ENCODE results near the gene CTDP1. TPM values are rescaled to one million over a fixed set of nuclear protein-coding genes. Genes with fewer than 3 reads are reported as not detected.

Gene CTDP1
- total and polyA plus RNA-seq, 2 donors = 10.1 to 16.0 TPM

DNA sequence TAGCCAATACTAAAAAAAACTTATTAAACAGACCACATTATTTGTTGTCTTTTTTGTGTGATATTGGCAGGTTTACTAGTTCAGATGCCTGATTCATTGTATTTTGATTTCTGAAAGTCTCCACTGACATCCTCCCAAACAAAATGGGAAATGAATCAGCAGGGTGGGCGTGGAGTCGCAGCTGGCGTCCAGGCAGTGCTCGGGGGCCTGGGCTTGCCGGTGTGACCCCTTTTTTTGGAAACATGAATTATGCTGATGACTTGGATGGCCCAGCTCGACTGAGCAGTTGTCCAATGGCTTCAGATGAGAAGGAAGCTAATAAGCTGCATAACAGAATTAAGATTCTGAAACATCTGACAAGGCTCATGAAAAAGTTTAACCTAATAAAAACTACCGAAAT, 116.4 kb downstream of the CTDP1 start:
- 43% methylated on average over 7 of the region's 7 CpGs for WGBS
- no peak overlapping the region for H3K27ac ChIP-seq (ENCODE audit: low read depth)
- DNase-seq (ENCODE audit: extremely low spot score) = no peak
- H3K4me1 ChIP-seq (ENCODE audit: insufficient read depth) = no peaks in the 10 kb centered on the region
- no peaks in the 10 kb centered on the region for H3K36me3 ChIP-seq (ENCODE audit: insufficient read depth)
- no peak overlapping the region for H3K4me3 ChIP-seq (ENCODE audit: low read depth, low read length)

DNA sequence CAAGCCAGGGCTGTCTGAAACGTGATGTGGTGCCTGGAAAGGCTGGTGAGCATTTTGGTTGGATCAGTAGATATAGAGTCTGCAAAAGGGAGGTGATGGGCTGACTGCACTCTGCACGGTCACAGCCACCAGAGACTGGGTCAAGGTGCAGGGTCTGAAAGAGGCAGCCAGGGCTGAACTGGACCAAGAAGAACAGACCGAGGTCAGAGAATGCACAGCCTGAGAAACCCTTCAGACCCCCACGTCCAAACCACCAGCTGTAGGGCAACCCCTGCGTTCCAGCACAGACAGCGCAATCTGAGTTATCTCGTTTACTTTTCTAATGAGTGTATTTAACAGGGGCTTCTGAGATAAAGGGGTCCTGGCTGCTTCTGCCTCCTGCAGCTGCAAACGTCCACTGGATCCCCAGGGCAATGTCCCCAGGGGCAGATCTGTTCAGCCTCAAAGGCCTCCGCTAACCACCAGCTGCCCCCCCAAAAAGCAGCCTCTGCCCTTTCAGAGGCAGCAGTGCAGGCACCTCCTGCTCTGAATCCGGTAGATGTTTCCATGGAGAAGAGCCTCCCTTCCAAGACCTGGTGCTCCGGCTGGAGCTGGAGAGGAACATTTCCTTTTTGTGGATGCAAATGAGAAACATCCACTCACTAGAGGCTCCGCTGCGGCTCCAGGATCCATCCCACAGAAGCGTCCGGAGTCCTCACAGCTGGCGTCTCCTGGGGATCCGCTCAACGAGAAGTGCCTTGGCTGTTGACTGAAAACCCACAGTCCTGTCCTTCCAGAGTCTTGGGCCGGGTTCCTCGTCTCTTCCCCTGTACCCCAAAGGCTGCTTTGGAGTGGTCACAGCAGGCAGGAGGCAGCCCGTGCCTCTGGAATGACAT, 117.2 kb downstream of the CTDP1 start:
- Histone ChIP-seq H3K36me3 (ENCODE audit: insufficient read depth) (no peaks in the 10 kb centered on the region), H3K4me3 (ENCODE audit: low read depth, low read length) (no peak overlapping the region), H3K4me1 (ENCODE audit: insufficient read depth) (no peaks in the 10 kb centered on the region), H3K27ac (ENCODE audit: low read depth) (no peak overlapping the region)
- no peak for DNase-seq (ENCODE audit: extremely low spot score)
- 21% methylated on average over 21 of the region's 21 CpGs for WGBS

DNA sequence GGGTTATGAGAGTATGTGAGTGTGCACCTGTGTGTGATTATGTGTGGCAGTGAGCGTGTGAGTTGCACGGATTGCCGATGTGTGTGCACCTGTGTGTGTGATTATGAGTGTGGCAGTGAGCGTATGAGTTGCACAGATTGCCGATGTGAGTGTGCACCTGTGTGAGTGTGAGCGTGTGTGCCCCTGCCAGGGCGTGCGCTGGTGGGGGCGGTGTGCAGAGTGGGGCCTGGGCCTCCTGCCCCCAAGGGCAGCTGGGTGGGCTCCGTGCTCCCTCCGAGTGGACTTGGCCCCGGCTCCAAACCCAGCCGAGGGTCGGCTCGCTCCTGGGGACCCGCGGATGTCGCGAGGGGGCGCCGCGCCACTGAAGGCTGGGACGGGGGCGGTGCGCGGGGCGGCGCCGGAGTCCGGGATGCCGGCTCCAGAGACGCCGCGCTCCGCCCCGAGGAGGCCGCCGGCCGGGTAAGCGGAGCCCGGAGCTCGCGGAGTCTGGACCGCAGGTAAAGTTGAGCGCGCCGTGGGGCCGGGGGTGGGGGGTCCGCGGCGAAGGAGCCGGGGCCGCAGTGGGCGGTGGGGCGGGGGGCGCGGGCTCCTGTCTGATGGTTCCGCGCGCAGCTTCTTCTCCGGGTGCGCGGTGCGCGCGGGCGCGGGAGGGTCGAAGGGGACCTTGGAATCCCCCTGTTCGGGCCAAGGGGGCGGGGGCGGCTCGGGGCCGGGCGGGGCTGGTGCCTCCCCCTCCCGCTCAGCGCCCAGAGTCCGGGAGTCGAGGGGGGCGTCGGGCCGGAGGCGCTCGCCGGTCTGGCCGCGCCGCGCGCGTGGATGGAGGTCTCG, 118.1 kb downstream of the CTDP1 start, which contains the start of gene KCNG2:
TSS of gene KCNG2 (plus strand) at position 421 of the 828 bp plus-strand sequence. CDS start 65,730 bp downstream, outside the sequence.
- Histone ChIP-seq H3K36me3 (ENCODE audit: insufficient read depth) (no peaks in the 10 kb centered on the region), H3K27ac (ENCODE audit: low read depth) (no peak within 1 kb of the TSS), H3K4me1 (ENCODE audit: insufficient read depth) (no peaks in the 10 kb centered on the region), H3K4me3 (ENCODE audit: low read depth, low read length) (peak within 1 kb of the TSS; percentile 29)
- no peak for DNase-seq (ENCODE audit: extremely low spot score)
- 4% methylated on average over 91 of the region's 92 CpGs for WGBS

DNA sequence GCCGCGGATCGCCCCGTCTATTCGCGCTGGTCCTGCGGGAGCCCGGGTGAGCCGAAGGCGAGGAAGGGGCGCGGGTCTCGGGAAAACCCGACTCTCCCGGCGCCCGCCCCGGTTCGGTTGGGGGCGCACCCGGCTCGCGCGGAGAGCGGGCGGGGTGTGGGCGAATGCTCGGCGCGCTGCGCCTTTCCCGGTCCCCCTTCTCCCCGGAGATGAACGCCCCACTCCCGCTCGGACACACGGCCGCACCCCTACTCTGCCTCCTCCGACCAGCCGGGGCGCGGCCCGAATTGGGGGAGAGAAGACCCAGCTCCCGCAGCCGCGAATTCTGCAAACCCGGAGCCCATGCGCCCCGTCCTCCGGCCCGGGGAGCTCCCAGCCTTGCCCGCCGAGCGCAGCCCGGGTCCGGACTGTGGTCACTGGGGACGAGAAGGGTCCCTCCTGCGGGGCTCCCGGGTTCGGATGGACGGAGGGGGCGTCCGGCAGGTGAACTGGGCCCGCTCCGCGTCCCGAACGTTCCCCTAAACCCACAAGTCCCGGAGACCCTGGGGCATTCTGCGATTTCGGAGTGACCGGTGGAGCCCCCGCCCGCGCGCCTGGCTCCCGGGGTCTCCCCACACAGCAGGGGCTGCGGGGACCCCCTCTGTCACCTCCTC, 118.9 kb downstream of the CTDP1 start:
- Histone ChIP-seq H3K4me1 (ENCODE audit: insufficient read depth) (no peaks in the 10 kb centered on the region), H3K36me3 (ENCODE audit: insufficient read depth) (no peaks in the 10 kb centered on the region), H3K27ac (ENCODE audit: low read depth) (no peak overlapping the region), H3K4me3 (ENCODE audit: low read depth, low read length) (peak overlapping the region; percentile 29)
- under 1% methylated on average over 78 of the region's 78 CpGs for WGBS
- DNase-seq (ENCODE audit: extremely low spot score) = no peak

DNA sequence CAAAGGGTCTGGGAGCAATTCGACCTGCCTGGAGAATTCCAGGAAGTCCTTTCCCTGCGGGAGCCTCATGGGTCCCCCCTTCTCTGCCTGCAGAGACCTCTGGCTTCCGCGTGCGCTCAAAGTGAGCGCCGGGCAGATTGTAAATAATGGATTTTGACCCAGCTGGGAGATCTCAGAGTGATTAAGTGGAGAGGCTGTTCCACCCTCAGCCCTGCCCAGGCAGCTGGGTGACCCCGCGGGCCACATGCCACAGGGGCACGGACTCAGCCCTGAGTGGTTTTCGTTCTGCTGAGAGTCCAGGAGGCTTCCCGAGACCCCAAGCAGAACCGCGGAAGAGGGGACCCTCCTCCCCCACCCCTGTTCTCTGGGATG, 119.4 kb downstream of the CTDP1 start:
- no peaks in the 10 kb centered on the region for H3K36me3 ChIP-seq (ENCODE audit: insufficient read depth)
- H3K27ac ChIP-seq (ENCODE audit: low read depth) = no peak overlapping the region
- H3K4me3 ChIP-seq (ENCODE audit: low read depth, low read length) = no peak overlapping the region
- H3K4me1 ChIP-seq (ENCODE audit: insufficient read depth) = no peaks in the 10 kb centered on the region
- DNase-seq (ENCODE audit: extremely low spot score) = no peak
- 2% methylated on average over 14 of the region's 14 CpGs for WGBS

DNA sequence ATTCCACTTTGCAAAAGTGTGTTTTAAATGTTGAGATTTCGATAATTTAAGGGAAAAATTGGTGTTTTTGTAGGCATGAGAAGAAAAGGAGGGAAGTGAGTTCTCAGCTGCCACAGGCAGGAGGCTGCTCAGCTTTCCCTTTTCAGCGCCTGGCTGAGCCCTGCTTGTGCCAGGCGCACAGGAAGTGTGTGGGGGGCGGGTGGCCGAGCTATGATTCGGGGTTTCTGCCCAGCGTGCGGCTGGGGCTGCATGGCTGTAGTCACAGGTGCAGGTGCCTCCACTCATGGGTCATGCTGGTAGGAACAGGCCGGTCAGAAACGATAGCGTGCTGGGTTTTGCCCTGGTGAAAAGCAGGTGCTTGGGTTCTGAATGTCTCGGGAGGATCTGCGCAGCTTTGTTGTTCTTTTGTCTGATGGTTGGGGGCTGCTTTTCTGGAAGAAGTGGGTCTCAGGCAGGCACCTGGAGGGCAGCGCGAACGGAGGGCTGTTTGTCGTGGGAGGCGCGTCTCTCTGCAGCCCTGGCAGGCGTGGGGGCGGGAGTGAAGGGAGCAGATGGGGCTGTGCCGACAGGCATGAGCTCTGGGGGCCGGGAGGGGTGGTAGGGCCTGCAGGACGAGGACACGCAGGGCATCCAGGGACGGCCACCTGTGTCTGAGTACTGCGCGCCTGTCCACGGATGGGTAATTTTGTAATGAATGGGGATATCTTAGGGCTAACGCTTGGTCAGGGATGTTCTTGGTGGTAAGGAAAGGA, 120.2 kb downstream of the CTDP1 start:
- WGBS = 75% methylated on average over 30 of the region's 30 CpGs
- Histone ChIP-seq H3K4me1 (ENCODE audit: insufficient read depth) (no peaks in the 10 kb centered on the region), H3K36me3 (ENCODE audit: insufficient read depth) (no peaks in the 10 kb centered on the region), H3K27ac (ENCODE audit: low read depth) (no peak overlapping the region), H3K4me3 (ENCODE audit: low read depth, low read length) (no peak overlapping the region)
- DNase-seq (ENCODE audit: extremely low spot score) = no peak

DNA sequence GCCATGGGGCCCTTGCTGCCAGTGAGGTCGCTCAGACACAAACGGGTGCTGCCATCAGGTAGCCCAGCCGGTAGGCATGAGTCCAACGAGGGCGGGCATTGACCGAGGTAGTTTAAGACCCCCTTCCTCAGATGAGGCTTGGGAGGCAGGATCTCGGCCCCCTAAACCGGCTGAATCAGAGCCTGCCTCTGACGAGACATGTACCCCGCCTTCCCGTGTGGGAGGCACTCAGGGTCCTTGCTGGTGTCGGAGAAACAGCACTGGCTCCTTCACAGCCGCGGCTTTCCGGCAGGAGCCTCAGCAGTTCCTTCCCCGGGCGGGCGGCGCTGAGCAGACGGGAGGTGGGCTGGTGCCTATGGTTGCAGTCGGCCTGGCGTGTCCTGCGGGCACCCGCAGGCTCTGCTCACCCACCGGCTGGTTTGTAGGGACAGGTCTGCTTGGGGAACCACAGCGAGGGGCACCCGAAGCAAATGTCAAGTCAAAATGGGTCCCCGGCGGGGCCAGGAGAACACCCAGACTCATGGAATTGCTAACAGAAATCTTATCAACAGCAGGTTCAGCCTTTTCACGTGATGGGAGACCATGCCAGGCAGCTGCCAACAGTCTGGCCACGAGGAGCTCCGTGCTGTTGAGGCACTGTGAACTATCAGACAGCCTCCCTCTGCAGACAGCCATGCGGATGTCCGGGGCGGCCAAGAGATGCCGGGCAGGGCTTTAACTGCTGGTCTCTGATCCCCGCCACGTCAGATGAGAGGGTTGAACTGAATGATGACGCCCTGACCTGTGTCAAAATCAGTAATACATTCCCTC, 121.0 kb downstream of the CTDP1 start:
- Histone ChIP-seq H3K4me1 (ENCODE audit: insufficient read depth) (no peaks in the 10 kb centered on the region), H3K27ac (ENCODE audit: low read depth) (no peak overlapping the region), H3K4me3 (ENCODE audit: low read depth, low read length) (no peak overlapping the region), H3K36me3 (ENCODE audit: insufficient read depth) (no peaks in the 10 kb centered on the region)
- 89% methylated on average over 39 of the region's 39 CpGs for WGBS
- DNase-seq (ENCODE audit: extremely low spot score) = no peak

DNA sequence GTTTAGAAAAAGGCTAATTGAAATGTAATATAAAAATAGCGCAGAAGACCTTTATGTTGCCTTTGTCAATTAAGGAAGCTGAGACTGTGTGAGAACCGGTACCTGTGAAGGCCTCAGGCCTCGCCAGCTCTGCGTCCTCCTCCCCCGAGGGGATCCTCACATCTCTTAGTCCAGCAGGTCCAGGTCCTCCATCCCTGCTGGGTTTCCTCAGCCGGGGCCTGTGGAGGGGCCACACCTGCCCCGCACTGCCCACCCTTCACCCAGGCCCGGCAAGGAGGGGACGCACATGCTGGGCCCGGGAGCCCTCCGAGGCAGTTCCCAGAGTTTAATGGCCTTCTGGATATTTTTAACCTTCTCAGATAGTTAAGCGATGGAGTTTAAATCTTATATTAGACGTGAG, 121.6 kb downstream of the CTDP1 start:
- Histone ChIP-seq H3K4me3 (ENCODE audit: low read depth, low read length) (no peak overlapping the region), H3K27ac (ENCODE audit: low read depth) (no peak overlapping the region), H3K36me3 (ENCODE audit: insufficient read depth) (no peaks in the 10 kb centered on the region), H3K4me1 (ENCODE audit: insufficient read depth) (no peaks in the 10 kb centered on the region)
- 91% methylated on average over 13 of the region's 13 CpGs for WGBS
- DNase-seq (ENCODE audit: extremely low spot score) = no peak

DNA sequence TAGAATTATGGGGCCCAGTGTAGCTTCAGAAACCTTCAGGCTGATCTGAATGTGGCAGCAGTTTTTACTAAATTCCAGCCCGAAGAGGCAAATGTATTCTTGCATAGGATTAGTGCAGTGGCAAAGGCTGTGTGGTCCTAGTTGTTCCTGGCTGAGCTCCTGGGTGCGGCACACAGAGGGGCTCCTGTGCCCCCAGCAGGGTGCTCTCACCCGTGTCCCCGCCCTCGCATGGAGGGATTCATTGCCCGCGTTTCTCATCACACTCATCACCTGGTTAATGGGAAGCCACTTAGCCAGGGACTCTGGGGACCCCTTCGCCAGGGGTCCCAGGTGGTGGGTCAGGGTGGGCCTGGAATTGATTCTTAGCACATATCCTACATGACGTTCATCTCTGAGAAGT, 122.0 kb downstream of the CTDP1 start:
- no peak for DNase-seq (ENCODE audit: extremely low spot score)
- WGBS = 84% methylated on average over 9 of the region's 9 CpGs
- H3K4me3 ChIP-seq (ENCODE audit: low read depth, low read length) = no peak overlapping the region
- no peaks in the 10 kb centered on the region for H3K36me3 ChIP-seq (ENCODE audit: insufficient read depth)
- H3K27ac ChIP-seq (ENCODE audit: low read depth) = no peak overlapping the region
- no peaks in the 10 kb centered on the region for H3K4me1 ChIP-seq (ENCODE audit: insufficient read depth)

DNA sequence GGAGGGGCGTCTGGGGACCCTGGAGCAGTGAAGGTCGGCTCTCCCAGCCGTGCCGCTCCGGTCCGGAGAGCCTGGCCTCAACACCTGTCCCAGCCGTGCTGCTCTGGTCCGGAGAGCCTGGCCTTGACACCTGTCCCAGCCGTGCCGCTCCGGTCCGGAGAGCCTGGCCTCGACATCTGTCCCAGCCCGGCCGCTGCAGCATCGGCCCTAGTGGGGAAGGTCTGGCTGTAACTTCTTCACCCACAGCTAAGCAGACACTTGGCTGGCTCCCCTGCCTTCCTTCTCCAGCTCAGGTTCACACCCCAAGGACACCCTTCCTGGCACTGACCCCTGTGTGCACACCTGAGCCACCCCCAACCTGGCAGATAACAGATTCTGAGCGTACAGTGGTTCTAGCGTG, 122.7 kb downstream of the CTDP1 start:
- H3K4me3 ChIP-seq (ENCODE audit: low read depth, low read length) = no peak overlapping the region
- no peaks in the 10 kb centered on the region for H3K36me3 ChIP-seq (ENCODE audit: insufficient read depth)
- no peak for DNase-seq (ENCODE audit: extremely low spot score)
- no peak overlapping the region for H3K27ac ChIP-seq (ENCODE audit: low read depth)
- H3K4me1 ChIP-seq (ENCODE audit: insufficient read depth) = no peaks in the 10 kb centered on the region
- 90% methylated on average over 18 of the region's 18 CpGs for WGBS

DNA sequence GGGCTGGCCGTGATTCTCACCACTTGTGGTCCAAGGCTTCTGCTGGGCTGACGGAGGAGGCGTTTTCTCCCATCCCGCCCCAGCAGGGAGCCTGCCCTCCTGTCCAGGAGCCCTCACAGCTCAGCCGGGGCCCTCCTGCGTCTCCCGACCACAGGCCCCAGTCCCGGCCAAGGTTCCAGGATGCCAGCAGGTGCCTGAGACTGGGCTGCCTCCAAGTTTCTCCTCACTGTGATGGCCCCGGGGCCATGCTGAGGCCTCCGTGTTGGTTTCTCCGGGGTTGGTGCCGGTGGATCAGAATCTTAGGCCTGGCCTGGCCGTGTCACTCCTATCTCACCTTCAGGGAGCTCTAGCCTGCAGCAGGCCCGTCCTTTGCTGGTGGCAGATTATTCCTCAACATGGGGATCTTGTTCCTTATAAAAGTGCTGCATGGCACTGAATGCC, 124.0 kb downstream of the CTDP1 start:
- H3K4me1 ChIP-seq (ENCODE audit: insufficient read depth) = no peaks in the 10 kb centered on the region
- H3K4me3 ChIP-seq (ENCODE audit: low read depth, low read length) = no peak overlapping the region
- DNase-seq (ENCODE audit: extremely low spot score) = no peak
- 89% methylated on average over 14 of the region's 14 CpGs for WGBS
- H3K36me3 ChIP-seq (ENCODE audit: insufficient read depth) = no peaks in the 10 kb centered on the region
- H3K27ac ChIP-seq (ENCODE audit: low read depth) = no peak overlapping the region
